LNCaP clone FGC (cell line): ENCODE measurements around the gene ACADSB.

Experiments
- DNase-seq: peaks from one replicate; pipeline ENCODE4 v3.0.0-alpha.2; 2011; ENCODE audit warnings: low read depth
- H3K4me3 ChIP-seq: 2 replicates; pipeline ENCODE4 v1.5.1; 2011; ENCODE audit warnings: mild to moderate bottlenecking, low read depth, low read length, control low read depth
- TF ChIP-seq, protein P1 (sequence below): IDR thresholded peaks from 2 replicates; pipeline ENCODE4 v1.5.1; 2012; ENCODE audit warnings: mild to moderate bottlenecking; ENCODE audit not compliant: control insufficient read depth, insufficient read depth; ENCODE audit errors: extremely low read depth

Gene ACADSB

DNA sequence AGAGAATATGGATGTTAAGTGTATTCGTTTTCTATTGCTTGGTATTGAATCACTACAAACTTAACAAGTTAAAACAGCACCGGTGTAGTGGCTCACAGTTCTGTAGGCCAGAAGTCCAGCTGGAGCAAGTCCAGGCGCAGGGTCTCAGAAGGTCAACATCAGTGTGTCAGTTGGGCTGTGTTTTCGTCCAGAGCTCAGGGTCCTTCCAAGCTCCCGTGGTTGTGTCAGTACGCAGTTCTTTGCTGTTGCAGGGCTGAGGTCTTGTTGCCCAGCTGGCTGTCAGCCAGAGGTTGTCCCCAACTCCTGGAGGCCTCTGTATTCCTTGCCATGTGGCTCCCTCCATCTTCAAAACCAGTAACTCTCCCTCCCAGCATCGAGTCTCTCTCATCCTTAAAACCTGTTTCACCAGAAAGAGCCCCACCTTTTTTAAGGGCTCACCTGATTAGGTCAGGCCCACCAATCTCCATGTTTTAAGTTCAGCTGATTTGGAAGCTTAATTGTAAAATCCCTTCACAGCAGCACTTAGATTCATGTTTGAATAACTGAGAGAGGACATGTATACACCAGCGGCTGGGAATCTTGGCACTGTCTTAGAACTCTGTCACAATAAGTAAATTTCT lies 26.8 kb downstream of the ACADSB start:
- no peak overlapping the region for H3K4me3 ChIP-seq
- DNase-seq, result no peak
- TF ChIP-seq, protein P1, sequence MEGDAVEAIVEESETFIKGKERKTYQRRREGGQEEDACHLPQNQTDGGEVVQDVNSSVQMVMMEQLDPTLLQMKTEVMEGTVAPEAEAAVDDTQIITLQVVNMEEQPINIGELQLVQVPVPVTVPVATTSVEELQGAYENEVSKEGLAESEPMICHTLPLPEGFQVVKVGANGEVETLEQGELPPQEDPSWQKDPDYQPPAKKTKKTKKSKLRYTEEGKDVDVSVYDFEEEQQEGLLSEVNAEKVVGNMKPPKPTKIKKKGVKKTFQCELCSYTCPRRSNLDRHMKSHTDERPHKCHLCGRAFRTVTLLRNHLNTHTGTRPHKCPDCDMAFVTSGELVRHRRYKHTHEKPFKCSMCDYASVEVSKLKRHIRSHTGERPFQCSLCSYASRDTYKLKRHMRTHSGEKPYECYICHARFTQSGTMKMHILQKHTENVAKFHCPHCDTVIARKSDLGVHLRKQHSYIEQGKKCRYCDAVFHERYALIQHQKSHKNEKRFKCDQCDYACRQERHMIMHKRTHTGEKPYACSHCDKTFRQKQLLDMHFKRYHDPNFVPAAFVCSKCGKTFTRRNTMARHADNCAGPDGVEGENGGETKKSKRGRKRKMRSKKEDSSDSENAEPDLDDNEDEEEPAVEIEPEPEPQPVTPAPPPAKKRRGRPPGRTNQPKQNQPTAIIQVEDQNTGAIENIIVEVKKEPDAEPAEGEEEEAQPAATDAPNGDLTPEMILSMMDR, result no peak

DNA sequence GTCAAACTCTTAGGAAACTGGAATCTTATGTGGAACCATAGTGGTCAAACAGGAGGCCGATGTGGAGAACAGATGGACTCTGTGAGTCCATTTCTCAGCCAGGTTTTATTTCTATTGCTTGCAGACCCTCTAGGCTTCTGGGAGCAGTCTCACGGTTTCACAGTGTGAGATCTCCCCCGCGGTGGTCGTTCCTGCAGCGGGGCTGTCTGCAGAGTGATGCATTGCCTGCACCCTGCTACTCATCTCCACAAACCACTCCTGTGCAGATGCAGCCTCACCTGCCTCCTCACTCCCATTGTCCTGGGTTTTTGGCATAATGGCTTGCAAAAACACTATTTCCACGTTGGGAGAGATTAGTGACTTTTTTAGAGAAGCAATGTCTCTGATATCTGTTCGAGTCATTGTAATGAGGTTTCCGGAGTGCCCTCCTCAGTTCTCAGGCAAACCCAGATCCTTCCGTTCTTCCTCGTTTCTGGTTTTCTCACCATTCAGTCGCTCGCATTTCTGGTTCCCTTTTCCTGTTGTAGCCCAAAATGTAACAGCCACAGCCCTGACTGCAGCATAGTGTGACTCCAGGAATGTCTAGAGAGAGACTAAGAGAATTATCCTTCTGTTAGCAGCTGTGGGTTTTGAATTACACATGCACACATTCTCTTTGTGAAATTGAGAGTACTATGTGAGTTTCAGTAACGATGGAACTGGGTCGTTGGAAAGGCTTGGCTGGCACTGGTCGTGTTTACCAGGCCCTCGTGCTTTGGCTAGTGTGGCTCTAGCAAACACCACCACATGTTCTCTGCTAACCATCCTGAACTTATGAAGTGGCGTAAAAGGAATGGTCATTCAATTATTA lies 30.2 kb downstream of the ACADSB start:
- TF ChIP-seq, protein P1, result no peak
- no peak overlapping the region for H3K4me3 ChIP-seq
- DNase-seq, result no peak

DNA sequence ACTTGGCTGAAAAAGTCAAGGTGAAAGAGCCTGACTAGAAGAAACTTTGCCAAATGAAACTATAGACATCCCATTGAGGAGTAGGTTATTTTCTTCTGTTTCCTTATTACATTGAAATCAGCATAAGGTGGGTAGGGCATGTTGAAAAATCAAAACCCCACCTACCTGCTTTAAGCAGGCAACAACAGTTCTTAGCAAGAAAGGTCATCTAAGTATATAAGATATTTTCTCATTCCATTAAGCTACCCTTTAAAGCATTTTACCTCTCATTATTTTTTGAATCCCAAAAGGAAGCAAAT lies 30.8 kb downstream of the ACADSB start:
- TF ChIP-seq, protein P1, result no peak
- no peak for DNase-seq
- H3K4me3 ChIP-seq, result no peak overlapping the region

DNA sequence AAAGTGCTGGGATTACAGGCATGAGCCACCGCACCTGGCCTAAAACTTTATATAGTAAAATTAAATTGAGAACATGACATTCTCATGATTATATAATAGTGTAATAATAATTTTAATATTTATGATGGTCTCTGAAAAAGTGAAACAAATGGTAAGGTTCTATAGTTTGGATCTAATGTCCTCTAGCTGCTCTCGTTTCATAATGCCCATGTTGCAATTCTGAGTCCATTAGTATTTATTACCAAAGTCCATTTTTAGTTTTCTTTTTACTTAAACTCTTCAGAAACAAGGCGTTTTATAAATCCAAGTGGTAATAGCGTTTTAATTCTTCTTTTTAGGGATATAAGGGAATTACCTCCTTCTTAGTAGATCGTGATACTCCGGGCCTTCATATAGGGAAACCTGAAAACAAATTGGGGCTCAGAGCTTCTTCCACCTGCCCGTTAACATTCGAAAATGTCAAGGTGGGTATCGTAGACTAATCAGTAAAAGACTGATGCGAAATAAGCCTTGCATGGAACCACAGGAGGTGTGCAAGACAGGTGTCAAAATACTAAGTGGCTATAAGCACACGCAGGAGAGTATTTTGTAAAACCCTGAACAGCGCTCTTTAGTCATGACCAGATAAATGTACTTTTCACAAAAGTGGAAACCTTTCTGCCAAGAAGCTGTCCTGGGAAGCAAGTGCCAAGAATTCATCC lies 34.1 kb downstream of the ACADSB start:
- DNase-seq, result no peak
- TF ChIP-seq, protein P1, result no peak

DNA sequence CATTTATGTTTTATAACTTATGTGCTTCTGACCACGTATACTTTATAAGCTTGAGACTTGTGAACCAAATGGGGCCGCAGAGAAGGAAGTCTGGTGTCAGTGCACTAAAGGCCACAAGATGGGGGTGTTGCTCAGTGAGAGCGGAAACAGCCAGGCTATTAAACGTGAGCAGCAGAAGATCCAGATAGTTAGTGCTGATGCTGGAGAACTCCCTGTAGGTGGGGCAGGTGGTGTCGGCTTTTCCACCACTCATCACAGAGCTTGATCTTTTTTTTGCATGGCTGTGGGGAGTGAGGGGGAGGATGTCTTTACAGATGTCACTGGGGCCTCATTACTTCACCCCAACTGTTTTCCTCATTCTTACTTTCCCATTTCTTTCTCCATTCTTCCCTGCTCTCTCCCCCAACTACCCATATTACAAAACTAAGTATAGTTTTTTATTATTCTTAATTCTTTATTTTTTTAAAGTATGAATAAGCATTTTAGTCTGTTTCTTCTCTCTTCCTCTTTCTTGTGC lies 34.7 kb downstream of the ACADSB start:
- TF ChIP-seq, protein P1, result peak; percentile 93
- DNase-seq, result peak; percentile 69
- no peak overlapping the region for H3K4me3 ChIP-seq

More for the DNA sequence above, 34.1 kb downstream of the ACADSB start:
- no peak overlapping the region for H3K4me3 ChIP-seq

DNA sequence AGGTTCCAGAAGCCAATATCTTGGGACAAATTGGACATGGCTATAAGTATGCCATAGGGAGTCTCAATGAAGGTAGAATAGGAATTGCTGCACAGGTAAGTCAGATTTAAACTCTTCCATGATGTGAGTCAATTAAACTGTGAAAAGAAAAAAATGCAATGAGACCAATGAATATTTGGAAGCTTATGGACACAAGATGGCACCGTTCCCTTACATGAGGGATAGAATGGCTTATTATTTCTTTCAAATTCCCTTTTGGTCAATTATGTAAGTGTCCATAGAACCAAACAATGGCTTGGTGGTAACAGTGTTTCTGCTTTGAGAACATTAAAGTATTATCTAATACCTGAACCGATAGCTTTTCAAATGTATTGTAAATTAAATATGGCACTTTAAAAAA lies 35.6 kb downstream of the ACADSB start:
- DNase-seq, result no peak
- H3K4me3 ChIP-seq, result no peak overlapping the region
- TF ChIP-seq, protein P1, result peak; percentile 51
